Measurements from ENCODE around the gene C9orf43. TPM values are rescaled to one million over a fixed set of nuclear protein-coding genes. Genes with fewer than 3 reads are reported as not detected.

Gene C9orf43
- total RNA-seq, 3 donors from 2014 or later (not counting 1 experiment from before 2014, with no cell fraction given), result 0.45 to 0.71 (median 0.50) TPM

DNA sequence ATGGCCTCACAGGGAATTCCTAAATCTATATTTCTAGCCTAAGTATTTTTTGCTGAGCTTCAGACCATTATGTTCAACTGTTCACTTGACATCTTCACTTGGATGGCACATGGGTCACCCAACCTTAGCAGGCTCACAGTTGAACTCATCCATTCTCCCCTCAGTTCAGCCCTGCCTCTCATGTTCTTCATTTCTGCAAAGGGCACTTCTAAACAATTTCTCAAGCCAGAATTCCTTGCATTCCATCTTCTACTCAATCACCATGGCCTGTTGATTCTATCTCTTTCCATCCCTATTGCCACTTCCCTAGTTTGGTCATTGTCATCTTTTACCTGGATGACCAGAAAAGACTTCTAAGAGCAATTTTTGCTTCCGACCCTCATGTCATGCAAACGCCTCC is 45.7 kb downstream of the C9orf43 start:
- TF ChIP-seq, protein P1, sequence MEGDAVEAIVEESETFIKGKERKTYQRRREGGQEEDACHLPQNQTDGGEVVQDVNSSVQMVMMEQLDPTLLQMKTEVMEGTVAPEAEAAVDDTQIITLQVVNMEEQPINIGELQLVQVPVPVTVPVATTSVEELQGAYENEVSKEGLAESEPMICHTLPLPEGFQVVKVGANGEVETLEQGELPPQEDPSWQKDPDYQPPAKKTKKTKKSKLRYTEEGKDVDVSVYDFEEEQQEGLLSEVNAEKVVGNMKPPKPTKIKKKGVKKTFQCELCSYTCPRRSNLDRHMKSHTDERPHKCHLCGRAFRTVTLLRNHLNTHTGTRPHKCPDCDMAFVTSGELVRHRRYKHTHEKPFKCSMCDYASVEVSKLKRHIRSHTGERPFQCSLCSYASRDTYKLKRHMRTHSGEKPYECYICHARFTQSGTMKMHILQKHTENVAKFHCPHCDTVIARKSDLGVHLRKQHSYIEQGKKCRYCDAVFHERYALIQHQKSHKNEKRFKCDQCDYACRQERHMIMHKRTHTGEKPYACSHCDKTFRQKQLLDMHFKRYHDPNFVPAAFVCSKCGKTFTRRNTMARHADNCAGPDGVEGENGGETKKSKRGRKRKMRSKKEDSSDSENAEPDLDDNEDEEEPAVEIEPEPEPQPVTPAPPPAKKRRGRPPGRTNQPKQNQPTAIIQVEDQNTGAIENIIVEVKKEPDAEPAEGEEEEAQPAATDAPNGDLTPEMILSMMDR (IDR thresholded peaks at IDR 0.05), result no peak
- Histone ChIP-seq H3K9me3 (ENCODE audit: control insufficient read depth, insufficient read depth, low read length) (no peaks in the 10 kb centered on the region), H3K4me1 (ENCODE audit: control insufficient read depth, insufficient read depth, low read length) (no peaks in the 10 kb centered on the region), H3K36me3 (ENCODE audit: control insufficient read depth, insufficient read depth, low read length) (no peaks in the 10 kb centered on the region), H3K27me3 (ENCODE audit: control insufficient read depth, insufficient read depth, low read length) (no peaks in the 10 kb centered on the region), H3K4me3 (ENCODE audit: low read length) (no peak overlapping the region), H3K27ac (ENCODE audit: low read length) (no peak overlapping the region)
- WGBS (ENCODE audit: insufficient coverage), result 100% methylated on average over 2 of the region's 2 CpGs
- ATAC-seq (no peak), DNase-seq (no peak)
- H3K27me3 Mint-ChIP-seq (ENCODE audit: low read depth in 2 of 2), result no peaks in the 10 kb centered on the region
- peaks cover 0 to 6% of the 10 kb centered on the region in 2 donors for H3K4me1 Mint-ChIP-seq
- H3K27ac Mint-ChIP-seq, result peak overlapping the region in 1 of 2 donors; percentile 8
- intact Hi-C loops (cut with micrococcal nuclease), result no loop called here
- no peaks in the 10 kb centered on the region for H3K9me3 Mint-ChIP-seq
- no peak overlapping the region for H3K4me3 Mint-ChIP-seq
- no peaks in the 10 kb centered on the region for H3K36me3 Mint-ChIP-seq

DNA sequence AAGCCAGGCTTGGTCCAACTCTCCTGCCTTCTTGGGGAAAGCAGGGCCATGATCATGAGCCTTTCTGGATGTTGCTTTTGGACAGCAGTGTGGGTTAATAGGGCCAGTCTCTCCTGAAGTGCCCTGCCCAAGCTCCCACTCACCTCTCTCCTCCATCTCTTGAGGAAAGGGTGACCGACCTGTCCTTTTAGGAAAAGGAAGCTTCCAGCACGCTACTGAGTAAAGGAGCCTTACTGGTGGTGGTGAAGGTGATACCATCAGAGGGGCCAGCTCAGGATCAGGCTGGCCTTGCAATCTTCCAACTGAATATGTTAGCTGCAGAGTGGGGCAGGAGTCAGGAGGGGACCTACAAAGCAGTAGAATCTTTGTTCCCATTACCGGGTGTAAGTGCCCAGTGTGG is 50.7 kb downstream of the C9orf43 start:
- H3K4me3 Mint-ChIP-seq, result no peak overlapping the region

DNA sequence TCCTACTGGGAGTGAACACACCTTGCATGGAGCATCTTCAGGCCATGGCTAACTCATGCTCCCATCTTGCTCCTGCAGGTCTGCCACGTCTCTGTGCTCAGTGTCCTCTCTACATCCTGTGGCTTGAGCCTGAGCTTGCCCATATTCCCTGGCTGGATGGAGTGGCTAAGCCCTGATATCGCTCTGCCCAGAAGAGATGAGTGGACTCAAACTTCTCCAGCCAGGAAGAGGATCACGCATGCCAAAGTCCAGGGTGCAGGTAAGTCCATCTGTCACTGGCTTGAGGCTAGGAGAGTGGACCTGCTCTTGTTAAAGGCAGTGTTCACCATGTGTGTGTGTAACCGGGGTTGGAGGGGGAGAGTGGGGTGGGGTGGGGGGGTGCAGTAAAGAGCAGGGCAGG is 51.4 kb downstream of the C9orf43 start:
- no peak for ATAC-seq
- TF ChIP-seq, protein P1 (IDR thresholded peaks at IDR 0.05), result no peak
- Histone ChIP-seq H3K4me1 (ENCODE audit: control insufficient read depth, insufficient read depth, low read length) (no peaks in the 10 kb centered on the region), H3K27ac (ENCODE audit: low read length) (no peak overlapping the region), H3K9me3 (ENCODE audit: control insufficient read depth, insufficient read depth, low read length) (no peaks in the 10 kb centered on the region), H3K4me3 (ENCODE audit: low read length) (no peak overlapping the region), H3K36me3 (ENCODE audit: control insufficient read depth, insufficient read depth, low read length) (no peaks in the 10 kb centered on the region), H3K27me3 (ENCODE audit: control insufficient read depth, insufficient read depth, low read length) (no peaks in the 10 kb centered on the region)
- 94% methylated on average over 4 of the region's 4 CpGs for WGBS (ENCODE audit: insufficient coverage)
- H3K4me3 Mint-ChIP-seq, result no peak overlapping the region
- no peaks in the 10 kb centered on the region for H3K4me1 Mint-ChIP-seq
- H3K36me3 Mint-ChIP-seq, result peaks cover 2% of the 10 kb centered on the region
- no peaks in the 10 kb centered on the region for H3K9me3 Mint-ChIP-seq
- H3K27ac Mint-ChIP-seq, result no peak overlapping the region
- DNase-seq, result no peak
- H3K27me3 Mint-ChIP-seq (ENCODE audit: low read depth in 2 of 2), result no peaks in the 10 kb centered on the region
- intact Hi-C loops (cut with micrococcal nuclease), result no loop called here

More for the DNA sequence above, 50.7 kb downstream of the C9orf43 start:
- Mint-ChIP-seq H3K9me3 (no peaks in the 10 kb centered on the region), H3K27ac (no peak overlapping the region), H3K4me1 (no peaks in the 10 kb centered on the region), H3K36me3 (no peaks in the 10 kb centered on the region), H3K27me3 (ENCODE audit: low read depth in 2 of 2) (no peaks in the 10 kb centered on the region)
- Histone ChIP-seq H3K27ac (ENCODE audit: low read length) (no peak overlapping the region), H3K4me3 (ENCODE audit: low read length) (no peak overlapping the region), H3K27me3 (ENCODE audit: control insufficient read depth, insufficient read depth, low read length) (no peaks in the 10 kb centered on the region), H3K4me1 (ENCODE audit: control insufficient read depth, insufficient read depth, low read length) (no peaks in the 10 kb centered on the region), H3K9me3 (ENCODE audit: control insufficient read depth, insufficient read depth, low read length) (no peaks in the 10 kb centered on the region), H3K36me3 (ENCODE audit: control insufficient read depth, insufficient read depth, low read length) (no peaks in the 10 kb centered on the region)
- TF ChIP-seq, protein P1 (IDR thresholded peaks at IDR 0.05), result no peak
- ATAC-seq (no peak), DNase-seq (no peak)
- intact Hi-C loops (cut with micrococcal nuclease), result no loop called here
- WGBS (ENCODE audit: insufficient coverage), result 94% methylated on average over 3 of the region's 3 CpGs

DNA sequence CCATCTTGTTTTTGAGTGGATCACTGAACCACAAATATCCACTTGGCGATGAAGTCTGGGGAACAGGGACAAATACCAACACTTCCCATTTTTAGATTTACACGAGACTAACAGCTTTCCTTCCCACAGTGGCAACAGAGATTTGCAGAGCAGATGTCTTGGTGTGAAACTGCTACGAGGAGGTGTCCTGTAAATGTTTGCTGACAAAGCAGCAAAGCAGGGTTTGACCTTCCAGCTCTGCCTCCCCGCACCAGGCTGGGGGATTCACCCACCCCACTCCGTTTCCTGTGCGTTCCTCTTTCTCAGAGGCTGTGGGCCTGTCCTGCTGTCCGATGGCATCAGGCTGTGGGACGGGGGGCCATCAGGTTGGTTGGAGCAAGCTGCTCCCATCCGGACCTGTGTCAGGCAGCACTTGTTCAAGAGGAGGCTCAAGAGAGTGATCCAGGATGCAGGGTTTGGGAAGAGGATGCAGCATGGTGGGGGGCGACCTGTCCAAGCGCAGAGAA is 52.3 kb downstream of the C9orf43 start:
- H3K4me1 Mint-ChIP-seq, result no peaks in the 10 kb centered on the region
- ATAC-seq (no peak), DNase-seq (no peak)
- intact Hi-C loops (cut with micrococcal nuclease), result no loop called here
- Histone ChIP-seq H3K9me3 (ENCODE audit: control insufficient read depth, insufficient read depth, low read length) (no peaks in the 10 kb centered on the region), H3K36me3 (ENCODE audit: control insufficient read depth, insufficient read depth, low read length) (no peaks in the 10 kb centered on the region), H3K27me3 (ENCODE audit: control insufficient read depth, insufficient read depth, low read length) (no peaks in the 10 kb centered on the region), H3K4me1 (ENCODE audit: control insufficient read depth, insufficient read depth, low read length) (no peaks in the 10 kb centered on the region), H3K4me3 (ENCODE audit: low read length) (no peak overlapping the region), H3K27ac (ENCODE audit: low read length) (no peak overlapping the region)
- H3K27ac Mint-ChIP-seq, result no peak overlapping the region
- no peak overlapping the region for H3K4me3 Mint-ChIP-seq
- H3K9me3 Mint-ChIP-seq, result peaks cover 0 to 3% of the 10 kb centered on the region in 2 donors
- TF ChIP-seq, protein P1 (IDR thresholded peaks at IDR 0.05), result no peak
- H3K27me3 Mint-ChIP-seq (ENCODE audit: low read depth in 2 of 2), result no peaks in the 10 kb centered on the region
- peaks cover 7% of the 10 kb centered on the region for H3K36me3 Mint-ChIP-seq
- WGBS (ENCODE audit: insufficient coverage), result 89% methylated on average over 11 of the region's 11 CpGs
